ENCODE data around the gene HNRNPUL1.
"Not testable (repeated sequence)": the region's sequence is repeated elsewhere in the genome, so short reads cannot be mapped to it uniquely, and the experiment has no call there.

The HNRNPUL1 gene

GRCh38 chr19:41263850-41264580 is at the start of gene HNRNPUL1:
TSS of gene HNRNPUL1 (plus strand) at chr19:41264372. CDS start at chr19:41264504, 132 bp downstream.
- peak; percentile 98 to 99 (median 98) for DNase-seq

- DNase-seq = no peak
Measured at GRCh38 chr19:41217741-41218140, 46.4 kb upstream of the HNRNPUL1 start.

- DNase-seq = no peak
Measured at GRCh38 chr19:41218249-41218614, 45.9 kb upstream of the HNRNPUL1 start.

GRCh38 chr19:41218615-41219507 is 45.3 kb upstream of the HNRNPUL1 start, which contains the start of gene AXL:
TSS of gene AXL (plus strand) at chr19:41219223. CDS start at chr19:41219393, 170 bp downstream.
- no peak for DNase-seq

- DNase-seq = no peak
Measured at GRCh38 chr19:41219924-41220567, 44.1 kb upstream of the HNRNPUL1 start.

- DNase-seq = no peak
Measured at GRCh38 chr19:41220811-41221210, 43.4 kb upstream of the HNRNPUL1 start.

GRCh38 chr19:41221514-41222205 is 42.5 kb upstream of the HNRNPUL1 start:
- no peak for DNase-seq

GRCh38 chr19:41222240-41222639 is 41.9 kb upstream of the HNRNPUL1 start:
- no peak for DNase-seq

GRCh38 chr19:41223431-41224234 is 40.5 kb upstream of the HNRNPUL1 start:
- DNase-seq = no peak

- DNase-seq = no peak
Measured at GRCh38 chr19:41224632-41225031, 39.5 kb upstream of the HNRNPUL1 start.

GRCh38 chr19:41225238-41226052 is 38.7 kb upstream of the HNRNPUL1 start:
- DNase-seq = no peak

GRCh38 chr19:41226053-41226873 is 37.9 kb upstream of the HNRNPUL1 start:
- DNase-seq = peak in 1 of 4 experiments; percentile 21

- DNase-seq = no peak
Measured at GRCh38 chr19:41226874-41227390, 37.2 kb upstream of the HNRNPUL1 start.

GRCh38 chr19:41228486-41228885 is 35.7 kb upstream of the HNRNPUL1 start:
- no peak for DNase-seq

GRCh38 chr19:41229338-41229737 is 34.8 kb upstream of the HNRNPUL1 start:
- not testable (repeated sequence) for DNase-seq

- DNase-seq = no peak
Measured at GRCh38 chr19:41230067-41230857, 33.9 kb upstream of the HNRNPUL1 start.

- DNase-seq = no peak
Measured at GRCh38 chr19:41232686-41233085, 31.5 kb upstream of the HNRNPUL1 start.

- DNase-seq = no peak
Measured at GRCh38 chr19:41233748-41234240, 30.4 kb upstream of the HNRNPUL1 start.

Measured in activated naive CD4-positive, alpha-beta T cell (primary cell).